CD14-positive monocyte (primary cell): ENCODE data around the gene GPC6. TPM values are rescaled to one million over a fixed set of nuclear protein-coding genes. Genes with fewer than 3 reads are reported as not detected.

Experiments
- DNase-seq, 3 donors: peaks; one replicate each; pipeline ENCODE4 v3.0.0-alpha.2; 2011 to 2022
- H2AFZ ChIP-seq: 2 replicates; pipeline ENCODE4 v1.6.0; 2012; ENCODE audit warnings: mild to moderate bottlenecking, low read depth, low read length, inconsistent platforms; ENCODE audit not compliant: insufficient read depth, poor library complexity, severe bottlenecking
- H3K27ac ChIP-seq, 2 donors: 1 replicate in 1 of 2; 2 replicates in 1 of 2; pipeline ENCODE4 v1.5.1; 2012 to 2013; ENCODE audit warnings: low read length in 2 of 2, control low read depth in 1 of 2, inconsistent platforms in 1 of 2, low read depth in 1 of 2, mild to moderate bottlenecking in 1 of 2
- H3K27me3 ChIP-seq, 2 donors: one replicate each; pipeline versions ENCODE4 v1.6.0 to v1.6.1; 2011 to 2013; ENCODE audit warnings: low read length in 2 of 2; ENCODE audit not compliant: control insufficient read depth in 2 of 2, insufficient read depth in 2 of 2
- H3K36me3 ChIP-seq, 2 donors: replicated peaks in 1 of 2; 1 replicate in 1 of 2; 2 replicates in 1 of 2; pipeline versions ENCODE4 v1.5.1 to v1.6.1; 2012 to 2013; ENCODE audit warnings: low read length in 2 of 2, control low read depth in 1 of 2, inconsistent platforms in 1 of 2, mild to moderate bottlenecking in 1 of 2; ENCODE audit not compliant: insufficient read depth in 2 of 2, control insufficient read depth in 1 of 2
- H3K4me1 ChIP-seq, 2 donors: 1 replicate in 1 of 2; 2 replicates in 1 of 2; pipeline versions ENCODE4 v1.5.1 to v1.6.1; 2012 to 2013; ENCODE audit warnings: low read length in 2 of 2, control low read depth in 1 of 2, inconsistent platforms in 1 of 2, mild to moderate bottlenecking in 1 of 2, moderate library complexity in 1 of 2; ENCODE audit not compliant: insufficient read depth in 2 of 2, control insufficient read depth in 1 of 2
- H3K4me2 ChIP-seq: replicated peaks from 2 replicates; pipeline ENCODE3; 2012; ENCODE audit warnings: low read length, moderate library complexity, mild to moderate bottlenecking; ENCODE audit not compliant: poor library complexity, severe bottlenecking; ENCODE audit errors: extremely low read depth
- H3K4me3 ChIP-seq, 3 experiments: fragments of 200-600 bp in 1 of 3; sonication (generic) in 1 of 3; replicated peaks in 1 of 3; 1 replicate in 2 of 3; 2 replicates in 1 of 3; pipeline ENCODE4 v1.5.1; 2011 to 2013; ENCODE audit warnings: low read length in 3 of 3, mild to moderate bottlenecking in 3 of 3, control low read depth in 2 of 3, low read depth in 2 of 3, inconsistent platforms in 1 of 3, moderate library complexity in 1 of 3
- H3K79me2 ChIP-seq: 2 replicates; pipeline ENCODE4 v1.6.0; 2012; ENCODE audit warnings: mild to moderate bottlenecking, control low read depth, inconsistent platforms, low read length, moderate library complexity; ENCODE audit not compliant: insufficient read depth
- H3K9ac ChIP-seq: 2 replicates; pipeline ENCODE4 v1.6.0; 2017; ENCODE audit warnings: low read length, mild to moderate bottlenecking; ENCODE audit not compliant: insufficient read depth, poor library complexity, severe bottlenecking
- H3K9me3 ChIP-seq, 2 donors: replicated peaks in 1 of 2; 1 replicate in 1 of 2; 2 replicates in 1 of 2; pipeline versions ENCODE4 v1.5.1 to v1.6.1; 2012 to 2013; ENCODE audit warnings: low read length in 2 of 2, control low read depth in 1 of 2; ENCODE audit not compliant: control insufficient read depth in 1 of 2, insufficient read depth in 1 of 2
- H4K20me1 ChIP-seq: 2 replicates; pipeline ENCODE4 v1.6.0; 2012; ENCODE audit warnings: mild to moderate bottlenecking, low read length, control low read depth, moderate library complexity; ENCODE audit not compliant: insufficient read depth
- H3K27ac Mint-ChIP-seq, 7 donors: one replicate each; pipeline ENCODE4 v1.8.0; 2020; ENCODE audit warnings: mild to moderate bottlenecking in 7 of 7, mixed read lengths in 7 of 7, moderate library complexity in 6 of 7, inconsistent platforms in 2 of 7
- H3K27me3 Mint-ChIP-seq, 3 donors: one replicate each; pipeline ENCODE4 v1.8.0; 2021 to 2022; ENCODE audit warnings: low read depth in 3 of 3, mild to moderate bottlenecking in 3 of 3, mixed read lengths in 3 of 3, moderate library complexity in 3 of 3, inconsistent platforms in 1 of 3
- H3K36me3 Mint-ChIP-seq, 2 donors: one replicate each; pipeline ENCODE4 v1.8.0; 2020; ENCODE audit warnings: mixed read lengths in 2 of 2, inconsistent platforms in 1 of 2, mild to moderate bottlenecking in 1 of 2
- H3K4me1 Mint-ChIP-seq: one replicate; pipeline ENCODE4 v1.8.0; 2020; ENCODE audit warnings: mild to moderate bottlenecking, mixed read lengths
- H3K4me3 Mint-ChIP-seq, 2 donors: one replicate each; pipeline ENCODE4 v1.8.0; 2020; ENCODE audit warnings: mild to moderate bottlenecking in 2 of 2, mixed read lengths in 2 of 2, moderate library complexity in 1 of 2
- H3K9me3 Mint-ChIP-seq, 7 donors: one replicate each; pipeline ENCODE4 v1.8.0; 2020 to 2022; ENCODE audit warnings: mixed read lengths in 7 of 7, mild to moderate bottlenecking in 6 of 7, moderate library complexity in 6 of 7, inconsistent platforms in 2 of 7
- CTCF ChIP-seq: fragments of 200-600 bp; IDR thresholded peaks from one replicate; pipeline ENCODE4 v1.8.0; 2022; ENCODE audit warnings: antibody characterized with exemption, mild to moderate bottlenecking
- WGBS: methylation state at CpG from one replicate; pipeline ENCODE4 v1.1.5; 2013; ENCODE audit warnings: missing lambda C conversion rate; ENCODE audit not compliant: insufficient coverage; 5-methylcytosine and 5-hydroxymethylcytosine counted together
- intact Hi-C, 2 donors: fragments of 100-400 bp; cut with micrococcal nuclease; formaldehyde crosslinking; loops; one replicate each; pipeline versions ENCODE4 v1.15.0 to v1.15.1; 2023
- polyA plus RNA-seq, 3 donors: library from polyadenylated mRNA; depleted of rRNA in 1 of 3; unstranded in 2 of 3; stranded (reverse) in 1 of 3; fragments of 300-500 nt in 2 of 3; fragments of >200 nt in 1 of 3; fragmentation: Illumina TruSeq in 2 of 3; gene quantifications; 1 replicate in 2 of 3; 2 replicates in 1 of 3; pipeline ENCODE4 v1.2.3, GENCODE V29; 2012 to 2021

Gene GPC6
- polyA plus RNA-seq, 3 donors, result not detected

- TF ChIP-seq CTCF, result no peak
- intact Hi-C loops, result no loop called here
- H3K9me3 ChIP-seq, result no peaks in the 10 kb centered on the region
- H3K4me1 ChIP-seq, result no peaks in the 10 kb centered on the region
- no peak for DNase-seq
- no peak overlapping the region for H3K4me2 ChIP-seq
- Mint-ChIP-seq H3K9me3 (peaks cover 0 to 7% (median 0%) of the 10 kb centered on the region in 7 donors), H3K4me3 (no peak overlapping the region), H3K4me1 (no peaks in the 10 kb centered on the region), H3K36me3 (no peaks in the 10 kb centered on the region), H3K27me3 (no peaks in the 10 kb centered on the region), H3K27ac (no peak overlapping the region)
- H3K27me3 ChIP-seq, result no peaks in the 10 kb centered on the region
- 80% methylated on average over 1 of the region's 1 CpG for WGBS
- H2AFZ ChIP-seq, result no peak overlapping the region
- no peaks in the 10 kb centered on the region for H3K79me2 ChIP-seq
- no peaks in the 10 kb centered on the region for H4K20me1 ChIP-seq
- H3K4me3 ChIP-seq, result no peak overlapping the region
- H3K9ac ChIP-seq, result no peak overlapping the region
- no peak overlapping the region for H3K27ac ChIP-seq
- H3K36me3 ChIP-seq, result no peaks in the 10 kb centered on the region
Measured at GRCh38 chr13:93778548-93778947, 551.9 kb downstream of the GPC6 start.

- Mint-ChIP-seq H3K27me3 (no peaks in the 10 kb centered on the region), H3K4me1 (no peaks in the 10 kb centered on the region), H3K9me3 (peaks cover 0 to 3% (median 0%) of the 10 kb centered on the region in 7 donors), H3K36me3 (no peaks in the 10 kb centered on the region), H3K27ac (no peak overlapping the region), H3K4me3 (no peak overlapping the region)
- no peaks in the 10 kb centered on the region for H3K27me3 ChIP-seq
- no peaks in the 10 kb centered on the region for H3K4me1 ChIP-seq
- H3K4me2 ChIP-seq, result no peak overlapping the region
- intact Hi-C loops, result no loop called here
- H3K9me3 ChIP-seq, result no peaks in the 10 kb centered on the region
- no peak for DNase-seq
- H3K36me3 ChIP-seq, result no peaks in the 10 kb centered on the region
- no peaks in the 10 kb centered on the region for H3K79me2 ChIP-seq
- no peak overlapping the region for H2AFZ ChIP-seq
- no peak overlapping the region for H3K27ac ChIP-seq
- no peak overlapping the region for H3K4me3 ChIP-seq
- whole genome bisulfite sequencing, result no CpG with 5 or more reads among the region's 1 CpG
- TF ChIP-seq CTCF, result no peak
- H3K9ac ChIP-seq, result no peak overlapping the region
- H4K20me1 ChIP-seq, result no peaks in the 10 kb centered on the region
Measured at GRCh38 chr13:93784191-93784590, 557.6 kb downstream of the GPC6 start.
